ENCODE results near the gene ANKRD13D.

ANKRD13D gene

DNA sequence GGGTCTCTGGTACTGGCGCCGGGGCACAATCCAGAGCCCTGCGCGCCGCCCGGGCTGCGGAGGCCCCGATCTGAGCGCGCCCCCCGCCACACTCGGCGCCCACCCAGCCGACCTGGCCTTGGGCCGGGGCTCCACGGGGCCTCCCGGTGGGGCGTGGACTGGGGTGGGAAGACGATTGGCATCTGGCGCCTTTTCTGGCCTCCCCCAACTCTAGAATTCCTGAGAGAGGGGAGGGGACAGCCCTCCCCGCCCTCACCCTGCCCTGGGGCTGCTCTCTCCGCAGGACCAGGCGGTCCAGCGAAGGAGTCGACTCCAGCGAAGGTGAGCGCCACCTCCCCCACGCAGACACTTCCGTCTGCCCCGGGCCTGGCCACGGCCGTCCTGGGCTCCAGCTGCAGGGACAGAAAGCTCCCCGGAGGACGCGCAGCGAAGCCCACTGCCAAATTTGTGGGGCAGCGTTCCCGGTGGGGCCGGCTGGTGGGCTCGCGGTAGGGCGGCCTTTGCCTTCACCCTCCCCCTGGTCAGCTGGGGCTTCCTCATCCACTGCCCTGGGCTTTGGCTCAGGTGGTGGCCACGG lies 14.8 kb downstream of the ANKRD13D start:
- peak overlapping the region; percentile 84 to 97 (median 91) for H3K4me2 ChIP-seq
- peaks cover 33 to 89% (median 58%) of the 10 kb centered on the region in 11 experiments for H4K20me1 ChIP-seq
- no peaks in the 10 kb centered on the region for H3K9me3 ChIP-seq (replicated peaks in 1 of 11)
- H3K27ac ChIP-seq: peak overlapping the region; percentile 61 to 94 (median 90)
- TF ChIP-seq Cebpa-rat (IDR thresholded peaks at IDR 0.05): no peak
- peak overlapping the region; percentile 63 to 82 (median 70) for H3K4me3 ChIP-seq
- peaks cover 46 to 67% (median 62%) of the 10 kb centered on the region in 10 experiments for H3K4me1 ChIP-seq
- no peaks in the 10 kb centered on the region for H3K27me3 ChIP-seq
- peak overlapping the region; percentile 73 to 94 (median 87) for H3K9ac ChIP-seq
- peaks cover 67 to 87% (median 72%) of the 10 kb centered on the region in 11 experiments for H3K36me3 ChIP-seq

DNA sequence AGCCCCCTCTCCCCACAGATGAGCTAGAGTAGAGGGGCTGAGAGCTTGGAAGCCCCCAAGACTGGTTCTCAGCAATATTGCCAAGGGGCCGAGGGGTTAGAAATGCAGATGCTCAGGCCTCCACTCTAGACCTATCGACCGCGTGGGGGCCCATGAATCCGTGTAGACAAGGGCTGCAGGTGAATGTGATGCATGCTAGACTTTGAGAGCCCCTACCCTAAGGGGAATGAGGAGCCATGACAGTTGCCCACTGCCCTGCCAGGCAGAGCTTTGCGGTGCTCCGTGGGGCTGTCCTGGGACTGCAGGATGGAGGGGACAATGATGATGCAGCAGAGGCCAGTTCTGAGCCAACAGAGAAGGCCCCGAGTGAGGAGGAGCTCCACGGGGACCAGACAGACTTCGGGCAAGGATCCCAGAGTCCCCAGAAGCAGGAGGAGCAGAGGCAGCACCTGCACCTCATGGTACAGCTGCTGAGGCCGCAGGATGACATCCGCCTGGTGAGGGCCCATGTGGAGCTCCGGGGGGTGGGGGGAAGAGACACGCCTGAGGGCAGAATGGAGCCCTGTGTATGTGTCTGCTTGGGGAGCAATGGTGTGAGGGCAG lies 15.5 kb downstream of the ANKRD13D start:
- peak overlapping the region in 9 of 11 experiments; percentile 73 to 94 (median 90); a peak in 18 of 22 replicates for H3K27ac ChIP-seq
- no peak for TF ChIP-seq Cebpa-rat (IDR thresholded peaks at IDR 0.05)
- peaks cover 42 to 71% (median 60%) of the 10 kb centered on the region in 10 experiments for H3K4me1 ChIP-seq
- no peaks in the 10 kb centered on the region for H3K9me3 ChIP-seq (replicated peaks in 1 of 11)
- H4K20me1 ChIP-seq: peaks cover 28 to 89% (median 58%) of the 10 kb centered on the region in 11 experiments
- H3K27me3 ChIP-seq: no peaks in the 10 kb centered on the region
- peaks cover 67 to 87% (median 72%) of the 10 kb centered on the region in 11 experiments for H3K36me3 ChIP-seq
- peak overlapping the region; percentile 73 to 94 (median 87) for H3K9ac ChIP-seq
- peak overlapping the region; percentile 63 to 82 (median 70) for H3K4me3 ChIP-seq
- H3K4me2 ChIP-seq: peak overlapping the region; percentile 84 to 97 (median 91)

DNA sequence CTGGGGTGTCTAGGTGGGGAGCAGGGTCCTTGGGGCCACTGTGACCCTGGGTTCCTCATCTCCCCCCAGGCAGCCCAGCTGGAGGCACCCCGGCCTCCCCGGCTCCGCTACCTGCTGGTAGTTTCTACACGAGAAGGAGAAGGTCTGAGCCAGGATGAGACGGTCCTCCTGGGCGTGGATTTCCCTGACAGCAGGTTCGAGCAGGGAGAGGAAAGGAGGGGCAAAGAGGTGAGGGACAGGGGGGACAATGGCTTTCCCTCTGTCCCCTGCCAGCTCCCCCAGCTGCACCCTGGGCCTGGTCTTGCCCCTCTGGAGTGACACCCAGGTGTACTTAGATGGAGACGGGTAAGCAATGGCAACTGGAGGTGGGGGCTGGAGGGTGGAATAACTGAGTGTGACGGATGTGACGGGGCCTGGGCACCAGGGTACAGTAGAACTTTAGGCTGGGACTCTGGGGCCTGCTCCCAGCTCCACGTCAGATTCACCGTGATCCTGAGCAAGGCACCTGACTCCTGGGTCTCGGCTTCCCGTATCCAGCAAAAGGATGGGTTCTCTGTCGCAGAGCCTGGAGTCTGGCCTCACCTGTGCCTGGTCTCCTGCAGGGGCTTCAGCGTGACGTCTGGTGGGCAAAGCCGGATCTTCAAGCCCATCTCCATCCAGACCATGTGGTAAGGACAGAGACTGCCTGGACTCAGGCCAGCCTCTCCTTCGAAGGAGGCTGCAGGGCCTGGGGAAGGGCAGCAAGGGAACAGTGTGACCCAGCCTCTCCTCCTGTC lies 17.9 kb downstream of the ANKRD13D start:
- Histone ChIP-seq H4K20me1 (peaks cover 7 to 89% (median 36%) of the 10 kb centered on the region in 11 experiments; a peak in 21 of 22 replicates), H3K36me3 (peaks cover 66 to 87% (median 72%) of the 10 kb centered on the region in 11 experiments), H3K4me1 (peaks cover 38 to 58% (median 48%) of the 10 kb centered on the region in 10 experiments), H3K4me2 (no peak overlapping the region), H3K9me3 (replicated peaks in 1 of 11) (no peaks in the 10 kb centered on the region), H3K27me3 (no peaks in the 10 kb centered on the region), H3K4me3 (no peak overlapping the region), H3K9ac (peak overlapping the region in 5 of 11 experiments; percentile 9 to 33 (median 23); a peak in 1 of 22 replicates), H3K27ac (peak overlapping the region in 3 of 11 experiments; percentile 27 to 38 (median 32); a peak in 4 of 22 replicates)
- TF ChIP-seq Cebpa-rat (IDR thresholded peaks at IDR 0.05): no peak

DNA sequence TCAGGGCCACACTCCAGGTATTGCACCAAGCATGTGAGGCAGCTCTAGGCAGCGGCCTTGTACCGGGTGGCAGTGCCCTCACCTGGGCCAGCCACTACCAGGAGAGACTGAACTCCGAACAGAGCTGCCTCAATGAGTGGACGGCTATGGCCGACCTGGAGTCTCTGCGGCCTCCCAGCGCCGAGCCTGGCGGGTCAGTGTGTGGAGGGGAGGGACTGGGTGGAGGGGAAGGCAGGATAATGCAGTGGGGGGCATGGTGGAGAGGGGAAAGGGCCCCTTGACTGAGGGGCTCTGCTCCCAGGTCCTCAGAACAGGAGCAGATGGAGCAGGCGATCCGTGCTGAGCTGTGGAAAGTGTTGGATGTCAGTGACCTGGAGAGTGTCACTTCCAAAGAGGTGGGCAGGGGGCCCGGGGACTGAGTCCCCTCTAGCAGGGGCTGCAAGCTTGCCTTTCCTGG lies 18.5 kb downstream of the ANKRD13D start:
- Histone ChIP-seq H3K4me3 (no peak overlapping the region), H3K27ac (peak overlapping the region in 2 of 11 experiments; percentile 27 to 38; a peak in 2 of 22 replicates), H3K9me3 (replicated peaks in 1 of 11) (no peaks in the 10 kb centered on the region), H3K4me2 (no peak overlapping the region), H3K27me3 (no peaks in the 10 kb centered on the region), H3K36me3 (peaks cover 60 to 82% (median 68%) of the 10 kb centered on the region in 11 experiments), H4K20me1 (peaks cover 2 to 87% (median 30%) of the 10 kb centered on the region in 11 experiments; a peak in 17 of 22 replicates), H3K9ac (peak overlapping the region in 6 of 11 experiments; percentile 7 to 38 (median 26); a peak in 2 of 22 replicates), H3K4me1 (peaks cover 37 to 58% (median 47%) of the 10 kb centered on the region in 10 experiments)
- TF ChIP-seq Cebpa-rat (IDR thresholded peaks at IDR 0.05): no peak

DNA sequence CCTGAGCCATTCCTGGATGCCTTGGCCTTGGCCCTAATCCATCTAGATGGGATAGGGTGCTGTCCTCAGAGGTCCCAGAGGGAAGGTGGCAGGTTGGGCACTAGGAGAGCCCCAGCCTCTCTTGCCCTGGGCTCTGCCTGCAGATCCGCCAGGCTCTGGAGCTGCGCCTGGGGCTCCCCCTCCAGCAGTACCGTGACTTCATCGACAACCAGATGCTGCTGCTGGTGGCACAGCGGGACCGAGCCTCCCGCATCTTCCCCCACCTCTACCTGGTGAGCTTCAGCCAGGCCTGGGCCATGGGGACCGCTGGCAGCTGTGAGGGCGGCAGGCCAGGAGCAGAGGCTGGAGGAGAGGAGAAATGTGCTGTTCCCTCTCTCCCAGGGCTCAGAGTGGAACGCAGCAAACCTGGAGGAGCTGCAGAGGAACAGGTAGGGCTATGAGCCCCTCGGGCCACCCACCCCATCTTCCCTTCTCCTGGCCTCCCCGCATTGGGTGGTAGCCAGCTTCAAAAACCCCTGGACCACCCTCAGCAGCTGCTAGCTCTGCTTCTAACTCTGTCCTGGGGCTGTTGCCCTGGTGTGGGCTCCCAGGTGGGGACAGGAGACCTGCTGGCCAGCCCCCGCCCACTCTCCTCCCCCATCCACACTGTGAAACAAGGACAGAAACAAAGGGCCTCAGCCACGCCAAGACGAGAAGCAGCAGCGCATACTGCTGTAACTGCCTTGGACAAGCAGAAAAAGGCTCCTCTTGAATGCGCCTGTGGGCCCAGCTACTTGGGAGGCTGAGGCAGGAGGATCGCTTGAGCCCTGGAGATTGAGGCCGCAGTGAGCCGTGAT lies 19.1 kb downstream of the ANKRD13D start:
- Histone ChIP-seq H3K36me3 (peaks cover 53 to 80% (median 63%) of the 10 kb centered on the region in 11 experiments), H3K4me2 (no peak overlapping the region; a peak in 1 of 22 replicates), H3K4me1 (peaks cover 34 to 59% (median 47%) of the 10 kb centered on the region in 10 experiments), H3K4me3 (no peak overlapping the region), H3K9me3 (replicated peaks in 1 of 11) (no peaks in the 10 kb centered on the region), H3K27ac (peak overlapping the region in 2 of 11 experiments; percentile 12 to 27; a peak in 2 of 22 replicates), H3K27me3 (no peaks in the 10 kb centered on the region), H3K9ac (peak overlapping the region in 6 of 11 experiments; percentile 7 to 44 (median 28); a peak in 5 of 22 replicates), H4K20me1 (peaks cover 0 to 85% (median 25%) of the 10 kb centered on the region in 11 experiments; a peak in 14 of 22 replicates)
- TF ChIP-seq Cebpa-rat (IDR thresholded peaks at IDR 0.05): no peak

DNA sequence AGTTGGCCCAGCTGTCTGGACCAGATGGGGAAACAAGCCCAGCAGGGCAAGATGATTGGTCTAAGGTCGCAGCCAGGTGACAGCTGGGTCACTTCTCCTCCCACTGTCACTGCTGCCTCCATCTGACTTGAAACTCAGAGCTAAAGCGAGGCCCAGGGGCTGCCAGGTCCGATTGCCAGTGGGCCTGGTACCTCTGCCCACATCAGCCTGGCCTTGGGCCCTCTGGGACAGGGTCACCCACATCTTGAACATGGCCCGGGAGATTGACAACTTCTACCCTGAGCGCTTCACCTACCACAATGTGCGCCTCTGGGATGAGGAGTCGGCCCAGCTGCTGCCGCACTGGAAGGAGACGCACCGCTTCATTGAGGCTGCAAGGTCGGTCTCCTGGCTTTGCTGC lies 20.1 kb downstream of the ANKRD13D start:
- Histone ChIP-seq H3K4me3 (no peak overlapping the region), H3K4me2 (peak overlapping the region in 1 of 11 experiments; percentile 12; a peak in 1 of 22 replicates), H4K20me1 (peaks cover 0 to 75% (median 21%) of the 10 kb centered on the region in 11 experiments; a peak in 13 of 22 replicates), H3K36me3 (peaks cover 53 to 82% (median 60%) of the 10 kb centered on the region in 11 experiments), H3K9me3 (replicated peaks in 1 of 11) (no peaks in the 10 kb centered on the region), H3K9ac (peak overlapping the region in 6 of 11 experiments; percentile 12 to 44 (median 34); a peak in 4 of 22 replicates), H3K4me1 (peaks cover 25 to 63% (median 43%) of the 10 kb centered on the region in 10 experiments), H3K27ac (0 out of 22 replicates have a peak overlapping the region, but pooled peaks of 2 of the 11 experiments have one; percentile 3 to 12), H3K27me3 (no peaks in the 10 kb centered on the region)
- TF ChIP-seq Cebpa-rat (IDR thresholded peaks at IDR 0.05): no peak

DNA sequence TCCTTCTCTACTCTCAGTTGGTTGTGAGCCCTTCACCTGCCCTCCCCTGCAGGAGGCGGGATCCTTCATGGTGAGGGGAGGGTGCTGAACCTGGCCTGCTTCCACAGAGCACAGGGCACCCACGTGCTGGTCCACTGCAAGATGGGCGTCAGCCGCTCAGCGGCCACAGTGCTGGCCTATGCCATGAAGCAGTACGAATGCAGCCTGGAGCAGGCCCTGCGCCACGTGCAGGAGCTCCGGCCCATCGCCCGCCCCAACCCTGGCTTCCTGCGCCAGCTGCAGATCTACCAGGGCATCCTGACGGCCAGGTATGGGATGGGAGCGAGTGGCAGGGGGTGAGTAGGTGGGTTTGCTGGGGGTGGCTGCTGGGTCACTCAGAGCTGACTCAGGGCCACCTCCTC lies 20.6 kb downstream of the ANKRD13D start:
- no peak for TF ChIP-seq Cebpa-rat (IDR thresholded peaks at IDR 0.05)
- peaks cover 0 to 71% (median 16%) of the 10 kb centered on the region in 11 experiments; a peak in 12 of 22 replicates for H4K20me1 ChIP-seq
- peak overlapping the region in 4 of 11 experiments; percentile 12 to 38 (median 34); a peak in 3 of 22 replicates for H3K9ac ChIP-seq
- H3K36me3 ChIP-seq: peaks cover 53 to 82% (median 60%) of the 10 kb centered on the region in 11 experiments
- H3K4me2 ChIP-seq: no peak overlapping the region
- H3K4me3 ChIP-seq: no peak overlapping the region
- H3K9me3 ChIP-seq (replicated peaks in 1 of 11): no peaks in the 10 kb centered on the region
- 0 out of 22 replicates have a peak overlapping the region, but pooled peaks of 2 of the 11 experiments have one; percentile 3 to 12 for H3K27ac ChIP-seq
- peaks cover 20 to 63% (median 41%) of the 10 kb centered on the region in 10 experiments for H3K4me1 ChIP-seq
- no peaks in the 10 kb centered on the region for H3K27me3 ChIP-seq
